Mesothelial cell of epicardium (in vitro differentiated cells): ENCODE measurements around the gene UBE2J1. TPM values are rescaled to one million over a fixed set of nuclear protein-coding genes. Genes with fewer than 3 reads are reported as not detected.
"Not testable (repeated sequence)": the region's sequence is repeated elsewhere in the genome, so short reads cannot be mapped to it uniquely, and the experiment has no call there.

Source experiments
- DNase-seq, 2 experiments: peaks; one replicate each; pipeline ENCODE4 v3.0.0; 2021; ENCODE audit warnings: low spot score in 2 of 2; ENCODE audit not compliant: unreplicated experiment in 2 of 2
- H3K27ac Mint-ChIP-seq: 2 replicates; pipeline ENCODE4 v1.8.0; 2021; ENCODE audit warnings: mixed read lengths
- H3K27me3 Mint-ChIP-seq: 2 replicates; pipeline ENCODE4 v1.8.0; 2021; ENCODE audit warnings: low read depth, mixed read lengths
- H3K36me3 Mint-ChIP-seq: 2 replicates; pipeline ENCODE4 v1.8.0; 2021; ENCODE audit warnings: mixed read lengths
- H3K4me1 Mint-ChIP-seq: 2 replicates; pipeline ENCODE4 v1.8.0; 2021; ENCODE audit warnings: mixed read lengths
- H3K4me3 Mint-ChIP-seq: 2 replicates; pipeline ENCODE4 v1.8.0; 2021; ENCODE audit warnings: mild to moderate bottlenecking, moderate library complexity, mixed read lengths
- H3K9me3 Mint-ChIP-seq: 2 replicates; pipeline ENCODE4 v1.8.0; 2021; ENCODE audit warnings: mixed read lengths
- total RNA-seq: library from RNA; stranded (reverse); gene quantifications from 3 replicates; pipeline ENCODE4 v1.2.1, GENCODE V29; 2021
- TF ChIP-seq, protein P1 (sequence below): fragments of 200-600 bp; sonication (generic); IDR thresholded peaks from one replicate; pipeline ENCODE4 v1.5.0; 2021; ENCODE audit warnings: antibody characterized with exemption; ENCODE audit not compliant: unreplicated experiment

Gene UBE2J1
- total RNA-seq, 1 donor from 2014 or later, result 32.2 TPM

DNA sequence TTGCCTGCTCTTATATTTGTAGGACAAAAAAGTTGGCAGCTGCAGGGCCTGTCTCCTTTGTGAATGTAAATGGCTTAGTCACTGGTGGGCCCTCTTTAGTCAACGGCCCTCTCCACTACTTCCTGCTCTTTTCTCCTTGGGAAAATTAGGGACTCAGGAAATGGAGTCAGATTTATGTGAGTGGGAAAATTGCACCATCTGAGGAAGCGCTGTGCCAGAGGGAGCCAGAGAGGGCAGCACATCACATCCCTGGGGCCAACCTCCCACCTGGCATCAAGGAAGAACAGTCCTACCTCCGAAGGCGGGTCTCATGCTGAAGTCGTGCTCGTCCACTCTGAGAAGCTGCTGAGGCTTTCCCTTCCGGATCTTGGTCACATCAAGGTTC, 53.1 kb downstream of the UBE2J1 start:
- Mint-ChIP-seq H3K27me3 (no peaks in the 10 kb centered on the region), H3K4me3 (no peak overlapping the region), H3K27ac (peak overlapping the region; percentile 93), H3K36me3 (peaks cover 2% of the 10 kb centered on the region), H3K4me1 (peaks cover 22% of the 10 kb centered on the region), H3K9me3 (peaks cover 8% of the 10 kb centered on the region)
- TF ChIP-seq, protein P1, sequence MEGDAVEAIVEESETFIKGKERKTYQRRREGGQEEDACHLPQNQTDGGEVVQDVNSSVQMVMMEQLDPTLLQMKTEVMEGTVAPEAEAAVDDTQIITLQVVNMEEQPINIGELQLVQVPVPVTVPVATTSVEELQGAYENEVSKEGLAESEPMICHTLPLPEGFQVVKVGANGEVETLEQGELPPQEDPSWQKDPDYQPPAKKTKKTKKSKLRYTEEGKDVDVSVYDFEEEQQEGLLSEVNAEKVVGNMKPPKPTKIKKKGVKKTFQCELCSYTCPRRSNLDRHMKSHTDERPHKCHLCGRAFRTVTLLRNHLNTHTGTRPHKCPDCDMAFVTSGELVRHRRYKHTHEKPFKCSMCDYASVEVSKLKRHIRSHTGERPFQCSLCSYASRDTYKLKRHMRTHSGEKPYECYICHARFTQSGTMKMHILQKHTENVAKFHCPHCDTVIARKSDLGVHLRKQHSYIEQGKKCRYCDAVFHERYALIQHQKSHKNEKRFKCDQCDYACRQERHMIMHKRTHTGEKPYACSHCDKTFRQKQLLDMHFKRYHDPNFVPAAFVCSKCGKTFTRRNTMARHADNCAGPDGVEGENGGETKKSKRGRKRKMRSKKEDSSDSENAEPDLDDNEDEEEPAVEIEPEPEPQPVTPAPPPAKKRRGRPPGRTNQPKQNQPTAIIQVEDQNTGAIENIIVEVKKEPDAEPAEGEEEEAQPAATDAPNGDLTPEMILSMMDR, result no peak
- no peak for DNase-seq

DNA sequence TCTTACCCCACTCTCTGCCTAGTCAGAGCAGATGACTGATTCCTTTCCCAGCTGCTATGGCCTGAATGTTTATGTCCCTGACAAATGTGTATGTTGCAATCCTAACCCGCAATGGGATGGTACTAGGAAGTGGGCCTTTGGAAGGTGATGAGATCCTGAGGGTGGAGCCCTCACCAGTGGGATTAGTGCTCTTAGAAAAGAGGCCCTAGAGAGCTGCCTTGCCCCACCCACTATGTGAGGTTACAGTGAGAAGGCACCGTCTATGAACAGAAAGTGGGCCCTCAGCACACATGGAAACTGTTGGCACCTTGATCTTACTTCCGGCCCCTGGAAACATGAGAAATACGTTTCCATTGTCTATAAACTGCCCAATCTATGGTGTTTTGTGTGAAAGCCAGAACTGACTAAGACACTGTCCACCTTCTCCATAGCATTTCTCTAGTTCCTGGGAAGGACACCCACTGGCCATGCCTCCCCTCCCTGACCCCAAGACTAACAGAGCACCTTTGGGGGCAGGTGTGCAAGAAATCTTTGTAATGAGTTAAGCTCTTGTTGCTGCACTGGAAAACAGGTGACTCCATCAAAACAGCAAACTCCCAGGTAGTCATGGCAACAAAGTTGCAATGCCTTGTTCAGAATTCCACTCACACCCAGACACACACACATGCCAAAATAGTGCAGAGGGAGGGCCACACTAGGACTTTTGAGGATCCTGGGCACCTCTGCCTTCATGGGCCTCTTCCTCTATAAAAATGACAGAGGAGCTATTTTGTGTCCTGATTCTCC, 53.6 kb downstream of the UBE2J1 start:
- H3K27ac Mint-ChIP-seq, result peak overlapping the region; percentile 93
- TF ChIP-seq, protein P1, result no peak
- no peak for DNase-seq
- peaks cover 22% of the 10 kb centered on the region for H3K4me1 Mint-ChIP-seq
- peaks cover 8% of the 10 kb centered on the region for H3K9me3 Mint-ChIP-seq
- H3K36me3 Mint-ChIP-seq, result peaks cover 2% of the 10 kb centered on the region
- H3K27me3 Mint-ChIP-seq, result no peaks in the 10 kb centered on the region
- H3K4me3 Mint-ChIP-seq, result no peak overlapping the region

DNA sequence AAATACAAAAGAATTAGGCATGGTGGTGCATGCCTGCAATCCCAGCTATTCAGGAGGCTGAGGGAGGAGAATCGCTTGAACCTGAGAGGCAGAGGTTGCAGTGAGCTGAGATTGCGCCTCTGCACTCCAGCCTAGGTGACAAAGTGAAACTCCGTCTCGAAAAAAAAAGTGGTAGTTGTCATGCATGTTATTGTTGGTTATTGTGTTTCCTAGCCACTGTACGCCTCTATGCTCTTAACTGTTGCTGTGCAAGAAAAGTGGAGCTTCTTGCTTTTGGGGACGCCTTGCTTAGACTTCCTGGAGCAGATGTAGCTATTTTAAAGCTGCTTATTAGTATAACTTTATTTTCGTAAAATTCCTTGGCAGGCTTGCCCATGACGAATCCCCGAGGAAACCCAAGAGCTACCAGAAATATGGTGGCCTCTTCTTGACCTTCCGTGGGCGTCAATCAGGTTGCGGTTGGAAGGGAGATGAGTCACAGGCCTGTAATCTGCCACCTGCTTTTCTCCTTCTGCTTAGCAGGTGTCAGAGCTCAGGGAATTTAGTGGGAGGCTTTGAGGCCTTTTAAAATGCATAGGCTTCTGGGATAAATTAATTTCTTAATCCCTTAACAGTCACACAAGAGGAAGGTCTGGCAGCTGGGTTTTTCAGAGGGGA, 54.7 kb downstream of the UBE2J1 start:
- Mint-ChIP-seq H3K27me3 (no peaks in the 10 kb centered on the region), H3K27ac (peak overlapping the region; percentile 93)
- DNase-seq, result no peak

DNA sequence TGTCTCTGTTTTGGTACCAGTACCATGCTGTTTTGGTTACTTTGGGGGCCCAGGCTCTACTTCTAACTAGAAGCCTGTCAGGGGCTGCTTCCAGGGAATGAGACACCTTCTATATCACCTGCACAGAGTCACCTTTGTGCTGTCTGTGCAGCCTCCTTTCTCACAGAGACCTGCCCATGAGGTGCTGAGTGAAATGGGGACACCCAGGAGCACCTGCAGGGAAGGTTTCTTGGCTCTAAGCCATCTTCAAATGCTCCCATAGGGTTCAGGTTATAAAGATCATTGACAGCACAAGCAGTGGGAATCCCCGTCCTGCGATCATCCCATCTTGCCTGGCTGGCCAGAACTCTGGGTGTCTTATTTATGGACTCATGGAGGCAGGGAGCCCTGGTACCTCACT, 56.5 kb downstream of the UBE2J1 start:
- Mint-ChIP-seq H3K36me3 (no peaks in the 10 kb centered on the region), H3K4me3 (no peak overlapping the region), H3K27ac (no peak overlapping the region), H3K4me1 (peaks cover 22% of the 10 kb centered on the region), H3K9me3 (no peaks in the 10 kb centered on the region), H3K27me3 (no peaks in the 10 kb centered on the region)
- DNase-seq, result no peak
- TF ChIP-seq, protein P1, result no peak

More for the DNA sequence above, 54.7 kb downstream of the UBE2J1 start:
- no peak overlapping the region for H3K4me3 Mint-ChIP-seq
- peaks cover 22% of the 10 kb centered on the region for H3K4me1 Mint-ChIP-seq
- H3K9me3 Mint-ChIP-seq, result no peaks in the 10 kb centered on the region
- TF ChIP-seq, protein P1, result no peak
- H3K36me3 Mint-ChIP-seq, result no peaks in the 10 kb centered on the region

DNA sequence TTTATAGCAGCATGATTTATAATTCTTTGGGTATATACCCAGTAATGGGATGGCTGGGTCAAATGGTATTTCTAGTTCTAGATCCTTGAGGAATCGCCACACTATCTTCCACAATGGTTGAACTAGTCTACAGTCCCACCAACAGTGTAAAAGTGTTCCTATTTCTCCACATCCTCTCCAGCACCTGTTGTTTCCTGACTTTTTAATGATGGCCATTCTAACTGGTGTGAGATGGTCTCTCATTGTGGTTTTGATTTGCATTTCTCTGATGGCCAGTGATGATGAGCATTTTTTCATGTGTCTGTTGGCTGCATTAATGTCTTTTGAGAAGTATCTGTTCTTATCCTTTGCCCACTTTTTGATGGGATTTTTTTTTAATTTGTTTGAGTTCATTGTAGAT, 57.4 kb downstream of the UBE2J1 start:
- not testable (repeated sequence) for H3K9me3 Mint-ChIP-seq, DNase-seq, H3K27ac Mint-ChIP-seq, H3K27me3 Mint-ChIP-seq, H3K36me3 Mint-ChIP-seq, H3K4me3 Mint-ChIP-seq
- peaks cover 22% of the 10 kb centered on the region for H3K4me1 Mint-ChIP-seq

DNA sequence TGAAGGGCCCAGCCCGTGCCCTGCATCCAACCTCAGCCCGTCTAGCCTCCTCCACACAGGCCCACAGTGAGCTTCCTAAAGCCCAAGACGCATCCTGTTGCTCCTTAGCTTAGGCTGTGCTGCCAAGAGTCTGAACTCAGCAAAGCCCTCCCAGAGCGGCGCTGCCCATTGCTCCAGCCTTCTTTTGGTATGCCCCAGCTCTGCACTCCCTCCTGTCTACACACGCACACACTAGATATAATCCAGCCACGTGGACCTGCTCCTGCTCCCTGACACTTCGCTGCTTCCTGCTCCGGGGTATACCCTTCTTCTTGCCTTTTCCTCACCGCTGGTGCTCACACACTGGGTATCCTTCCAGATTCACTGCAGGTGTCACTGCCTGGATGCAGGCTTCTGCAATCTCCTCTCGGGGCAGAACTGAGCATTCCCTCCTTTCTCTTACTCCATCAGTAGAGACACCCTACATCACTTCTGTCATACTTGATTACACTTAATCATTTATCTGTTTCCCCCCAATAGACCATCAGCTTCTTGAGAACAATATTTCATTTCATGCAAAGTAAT, 61.2 kb downstream of the UBE2J1 start:
- Mint-ChIP-seq H3K27me3 (no peaks in the 10 kb centered on the region), H3K4me3 (no peak overlapping the region), H3K9me3 (no peaks in the 10 kb centered on the region), H3K27ac (no peak overlapping the region), H3K36me3 (no peaks in the 10 kb centered on the region), H3K4me1 (no peaks in the 10 kb centered on the region)
- TF ChIP-seq, protein P1, result no peak
- DNase-seq, result no peak
